Heart left ventricle (tissue), 16 donors: ENCODE measurements around the gene SHC3. TPM values are rescaled to one million over a fixed set of nuclear protein-coding genes. Genes with fewer than 3 reads are reported as not detected.

ENCODE experiments used
- ATAC-seq, 4 donors: fragments of 200-7000 bp; cut with Tn5 transposase; one replicate each; pipeline ENCODE4 v1.9.1; 2020 to 2022; ENCODE audit warnings: moderate library complexity in 4 of 4, mild to moderate bottlenecking in 3 of 4, moderate number of reproducible peaks in 1 of 4
- DNase-seq, 5 donors: peaks; one replicate each; pipeline ENCODE4 v3.0.0-alpha.2; 2020
- H3K27ac ChIP-seq, 12 donors: fragments of 200-600 bp; sonication (generic) in 4 of 12; one replicate each; pipeline versions ENCODE4 v1.5.0 to v1.8.0; 2016 to 2022; ENCODE audit warnings: mild to moderate bottlenecking in 2 of 12
- H3K27me3 ChIP-seq, 9 donors: fragments of 200-600 bp; sonication (generic) in 2 of 9; one replicate each; pipeline versions ENCODE4 v1.5.1 to v1.8.0; 2016 to 2022; ENCODE audit warnings: mild to moderate bottlenecking in 3 of 9
- H3K36me3 ChIP-seq, 9 donors: fragments of 200-600 bp; sonication (generic) in 2 of 9; one replicate each; pipeline versions ENCODE4 v1.5.0 to v1.8.0; 2018 to 2022; ENCODE audit warnings: mild to moderate bottlenecking in 2 of 9
- H3K4me1 ChIP-seq, 12 donors: fragments of 200-600 bp; sonication (generic) in 4 of 12; one replicate each; pipeline versions ENCODE4 v1.5.0 to v1.8.0; 2016 to 2022; ENCODE audit warnings: mild to moderate bottlenecking in 3 of 12
- H3K4me3 ChIP-seq, 12 donors: fragments of 200-600 bp; sonication (generic) in 4 of 12; one replicate each; pipeline versions ENCODE4 v1.5.0 to v1.8.0; 2017 to 2022; ENCODE audit warnings: mild to moderate bottlenecking in 9 of 12, moderate library complexity in 4 of 12
- H3K9me3 ChIP-seq, 12 donors: fragments of 200-600 bp; sonication (generic) in 4 of 12; one replicate each; pipeline versions ENCODE4 v1.5.0 to v1.8.0; 2016 to 2022; ENCODE audit warnings: mild to moderate bottlenecking in 1 of 12
- POLR2A ChIP-seq, 2 donors: fragments of 450-650 bp; IDR thresholded peaks; one replicate each; pipeline ENCODE4 v1.6.1; 2017; ENCODE audit warnings: antibody characterized with exemption in 2 of 2, mild to moderate bottlenecking in 2 of 2, moderate library complexity in 2 of 2
- WGBS, 4 donors: extraction: QIAGEN DNeasy Blood & Tissue Kit in 2 of 4; methylation state at CpG; one replicate each; pipeline versions ENCODE4 v1.1.5 to v1.1.7; 2013 to 2018; 5-methylcytosine and 5-hydroxymethylcytosine counted together
- intact Hi-C, 10 donors: fragments of 100-400 bp; cut with DNase I; formaldehyde crosslinking; loops; one replicate each; pipeline versions ENCODE4 v1.11.1 to v1.14.2; 2022
- polyA plus RNA-seq, 2 donors: library from polyadenylated mRNA; stranded (reverse); fragments of 200-250 nt; gene quantifications; one replicate each; pipeline ENCODE4 v1.2.3, GENCODE V29; 2013
- total RNA-seq, 9 donors: library from RNA; depleted of rRNA in 2 of 9; stranded (reverse); fragments of >200 nt in 2 of 9; fragmentation: NEBNext Ultra II Directional in 3 of 9; extraction: Animal tissue kit (Norgen Biotek cat#: 25700) in 3 of 9; gene quantifications; one replicate each; pipeline versions ENCODE4 v1.1.0 to v1.2.4, GENCODE V29; 2016 to 2023
- TF ChIP-seq, protein P1 (sequence below), 12 donors: fragments of 200-600 bp; sonication (generic) in 4 of 12; IDR thresholded peaks; one replicate each; pipeline versions ENCODE4 v1.5.0 to v1.8.0; 2018 to 2022; ENCODE audit warnings: antibody characterized with exemption in 12 of 12, mild to moderate bottlenecking in 5 of 12
- donor health status: ischemic (EF 13 %, LVEDD 7.1; RV severe dilation, severe dysfunction).
- donor health status: healthy with polysubstance abuse.
- donor health status: DM: no; HTN: yes; CAD: no.
- donor health status: DM: no; HTN: no; CAD: no.
- donor health status: ischemic (EF 25% LVEDD 6.9; RV normal size, moderate dysfunction).
- donor health status: ischemic (EF 25% LVEDD 5.7; RV mildly dilated, moderate dysfunction).
- donor health status: healthy.
- donor health status: DM: yes; HTN: yes; CAD: no.
- donor health status: ischemic (EF 35%, LVEDD 5.7; RV mildly dilated, moderate dysfunction).
- donor health status: nonischemic (EF 11% LVEDD 7.7; RV severe dilation, severe dysfunction).
- donor health status: DM: yes; HTN: yes; CAD: no.
- donor health status: PGD.
- donor health status: ischemic (EF 29% LVEDD 5.4; RV normal size, mild dysfunction).
- donor health status: nonischemic (EF 23%, LVEDD 6.1; RV moderate dilation, normal function).

Gene SHC3
- total and polyA plus RNA-seq, 11 donors = 0.20 to 4.3 (median 0.52) TPM

DNA sequence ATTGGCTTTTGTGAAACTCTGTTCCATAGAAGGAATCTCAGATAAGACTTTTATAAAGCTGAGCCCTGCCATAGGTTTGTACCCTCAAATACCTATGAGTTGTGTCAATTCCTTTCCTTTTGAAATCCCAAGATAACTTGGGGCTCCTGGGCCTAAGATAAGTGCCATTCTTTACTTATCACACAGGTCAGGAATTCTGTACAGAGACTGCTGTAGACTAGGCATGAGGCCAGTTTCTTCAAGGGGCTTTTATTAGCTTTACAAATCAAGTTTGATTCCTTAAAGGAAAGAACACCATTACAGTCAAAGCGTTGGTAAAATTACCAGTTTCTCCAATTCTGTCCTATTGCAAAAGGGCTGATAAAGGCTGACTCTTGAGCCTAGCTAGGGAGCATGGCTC lies 39.2 kb downstream of the SHC3 start:
- 85 to 100% (median 90%) methylated on average over 1 of the region's 1 CpG for WGBS, 4 donors
- no peak for ATAC-seq

DNA sequence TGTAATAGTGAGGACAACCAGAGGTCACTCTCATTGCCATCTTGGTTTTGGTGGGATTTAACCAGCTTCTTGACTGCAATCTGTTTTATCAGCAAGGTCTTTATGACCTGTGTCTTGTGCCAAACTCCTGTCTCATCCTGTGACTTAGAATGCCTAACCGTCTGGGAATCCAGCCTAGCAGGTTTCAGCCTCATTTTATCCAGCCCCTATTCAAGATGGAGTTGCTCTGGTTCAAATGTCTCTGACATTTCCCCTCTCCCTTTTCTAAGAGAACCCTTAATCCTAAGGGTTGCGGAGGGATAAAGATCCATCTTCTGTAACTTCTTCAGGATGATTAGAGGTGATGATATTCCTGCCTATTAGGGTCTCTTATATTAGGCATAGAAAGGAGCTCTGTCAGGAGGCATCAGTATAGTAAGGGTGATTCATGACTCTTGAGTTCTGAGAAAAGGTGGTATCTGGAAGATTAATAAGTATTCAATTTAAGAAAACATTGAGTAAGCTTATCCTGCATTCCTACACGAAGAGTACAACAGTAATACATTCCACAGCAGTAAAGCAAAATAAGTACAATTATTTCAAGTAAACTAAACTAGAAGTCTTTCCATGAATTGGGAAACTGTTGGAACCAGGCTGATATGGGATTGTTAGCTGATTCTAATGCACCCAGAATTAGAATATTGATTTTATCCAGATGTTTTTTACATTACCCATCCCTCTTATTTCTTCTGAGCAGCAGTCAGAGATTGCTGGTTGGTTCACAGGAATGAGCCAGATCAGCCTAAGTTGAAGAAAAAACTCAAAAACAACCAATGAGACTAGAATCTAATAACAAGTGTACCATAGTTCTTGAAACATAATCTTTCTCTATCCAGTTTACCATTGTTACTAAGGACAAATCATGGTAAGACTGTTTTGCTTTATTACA lies 39.9 kb downstream of the SHC3 start:
- no peak for ATAC-seq
- TF ChIP-seq POLR2A (IDR thresholded peaks at IDR 0.05) = no peak
- TF ChIP-seq, protein P1, sequence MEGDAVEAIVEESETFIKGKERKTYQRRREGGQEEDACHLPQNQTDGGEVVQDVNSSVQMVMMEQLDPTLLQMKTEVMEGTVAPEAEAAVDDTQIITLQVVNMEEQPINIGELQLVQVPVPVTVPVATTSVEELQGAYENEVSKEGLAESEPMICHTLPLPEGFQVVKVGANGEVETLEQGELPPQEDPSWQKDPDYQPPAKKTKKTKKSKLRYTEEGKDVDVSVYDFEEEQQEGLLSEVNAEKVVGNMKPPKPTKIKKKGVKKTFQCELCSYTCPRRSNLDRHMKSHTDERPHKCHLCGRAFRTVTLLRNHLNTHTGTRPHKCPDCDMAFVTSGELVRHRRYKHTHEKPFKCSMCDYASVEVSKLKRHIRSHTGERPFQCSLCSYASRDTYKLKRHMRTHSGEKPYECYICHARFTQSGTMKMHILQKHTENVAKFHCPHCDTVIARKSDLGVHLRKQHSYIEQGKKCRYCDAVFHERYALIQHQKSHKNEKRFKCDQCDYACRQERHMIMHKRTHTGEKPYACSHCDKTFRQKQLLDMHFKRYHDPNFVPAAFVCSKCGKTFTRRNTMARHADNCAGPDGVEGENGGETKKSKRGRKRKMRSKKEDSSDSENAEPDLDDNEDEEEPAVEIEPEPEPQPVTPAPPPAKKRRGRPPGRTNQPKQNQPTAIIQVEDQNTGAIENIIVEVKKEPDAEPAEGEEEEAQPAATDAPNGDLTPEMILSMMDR (IDR thresholded peaks at IDR 0.05) = no peak
- H3K4me1 ChIP-seq = peaks cover 0 to 7% (median 0%) of the 10 kb centered on the region in 12 donors
- H3K4me3 ChIP-seq = no peak overlapping the region
- 83 to 88% (median 86%) methylated on average over 3 of the region's 3 CpGs for WGBS, 4 donors
- H3K27ac ChIP-seq = peak overlapping the region in 1 of 12 donors; percentile 65
- no peak for DNase-seq
- H3K27me3 ChIP-seq = no peaks in the 10 kb centered on the region
- H3K36me3 ChIP-seq = no peaks in the 10 kb centered on the region
- intact Hi-C loops = no loop called here
- H3K9me3 ChIP-seq = peaks cover 0 to 12% (median 1%) of the 10 kb centered on the region in 12 donors

More for the DNA sequence above, 39.2 kb downstream of the SHC3 start:
- H3K4me1 ChIP-seq = peaks cover 0 to 7% (median 0%) of the 10 kb centered on the region in 12 donors
- no peak overlapping the region for H3K4me3 ChIP-seq
- H3K27me3 ChIP-seq = no peaks in the 10 kb centered on the region
- DNase-seq = no peak
- intact Hi-C loops = no loop called here
- TF ChIP-seq POLR2A (IDR thresholded peaks at IDR 0.05) = no peak
- peaks cover 0 to 7% (median under 1%) of the 10 kb centered on the region in 12 donors for H3K9me3 ChIP-seq
- no peaks in the 10 kb centered on the region for H3K36me3 ChIP-seq
- no peak overlapping the region for H3K27ac ChIP-seq

DNA sequence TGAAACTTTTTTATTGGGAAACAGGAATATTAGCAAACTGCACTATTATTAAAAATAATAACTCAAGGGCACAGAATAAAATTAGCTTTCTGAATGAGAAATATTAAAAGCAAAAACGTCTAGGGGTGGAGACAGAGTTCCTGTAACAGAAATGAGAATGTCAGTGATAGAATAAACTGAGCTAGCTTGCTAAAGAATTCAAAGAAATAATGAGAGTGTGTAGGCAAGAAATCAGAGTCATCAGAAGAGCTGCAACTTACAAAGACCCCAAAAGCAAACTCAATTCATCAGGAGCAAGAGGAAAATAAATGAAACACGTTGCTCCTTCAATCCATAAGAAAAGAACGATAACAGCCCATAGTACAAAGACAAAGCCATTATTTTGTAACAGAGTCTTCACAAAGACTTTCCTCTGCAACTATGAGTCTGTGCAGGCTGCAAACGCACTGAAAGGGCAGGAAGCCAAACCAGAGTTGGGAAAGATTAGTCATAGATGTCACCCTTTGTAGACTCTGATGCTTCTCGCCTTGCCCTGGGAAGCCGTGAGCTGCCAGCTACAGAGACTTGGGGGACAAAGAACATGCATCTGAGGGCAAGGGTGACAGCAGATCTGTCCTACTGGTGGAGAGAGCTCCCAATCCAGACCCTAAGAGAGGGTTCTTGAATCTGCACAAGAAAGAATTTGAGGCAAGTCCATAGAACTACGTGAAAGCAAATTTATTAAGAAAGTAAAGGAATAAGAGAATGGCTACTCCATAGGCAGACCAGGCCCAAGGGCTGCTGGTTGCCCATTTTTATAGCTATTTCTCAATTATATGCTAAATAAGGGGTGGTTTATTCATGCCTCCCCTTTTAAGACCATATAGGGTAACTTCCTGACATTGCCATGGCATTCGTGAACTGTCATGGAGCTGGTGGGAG lies 40.8 kb downstream of the SHC3 start:
- no peak overlapping the region for H3K4me3 ChIP-seq
- ATAC-seq (peak in 3 of 4 donors; percentile 50 to 85 (median 84)), DNase-seq (peak in 4 of 5 donors; percentile 25 to 61 (median 54))
- TF ChIP-seq, protein P1 (IDR thresholded peaks at IDR 0.05) = no peak
- no peak for TF ChIP-seq POLR2A (IDR thresholded peaks at IDR 0.05)
- no peaks in the 10 kb centered on the region for H3K36me3 ChIP-seq
- H3K27me3 ChIP-seq = no peaks in the 10 kb centered on the region
- H3K27ac ChIP-seq = peak overlapping the region in 1 of 12 donors; percentile 65
- H3K4me1 ChIP-seq = peaks cover 0 to 7% (median 0%) of the 10 kb centered on the region in 12 donors
- 56 to 60% (median 58%) methylated on average over 8 of the region's 8 CpGs for WGBS, 4 donors
- peaks cover 0 to 12% (median 1%) of the 10 kb centered on the region in 12 donors for H3K9me3 ChIP-seq
- intact Hi-C loops = no loop called here

DNA sequence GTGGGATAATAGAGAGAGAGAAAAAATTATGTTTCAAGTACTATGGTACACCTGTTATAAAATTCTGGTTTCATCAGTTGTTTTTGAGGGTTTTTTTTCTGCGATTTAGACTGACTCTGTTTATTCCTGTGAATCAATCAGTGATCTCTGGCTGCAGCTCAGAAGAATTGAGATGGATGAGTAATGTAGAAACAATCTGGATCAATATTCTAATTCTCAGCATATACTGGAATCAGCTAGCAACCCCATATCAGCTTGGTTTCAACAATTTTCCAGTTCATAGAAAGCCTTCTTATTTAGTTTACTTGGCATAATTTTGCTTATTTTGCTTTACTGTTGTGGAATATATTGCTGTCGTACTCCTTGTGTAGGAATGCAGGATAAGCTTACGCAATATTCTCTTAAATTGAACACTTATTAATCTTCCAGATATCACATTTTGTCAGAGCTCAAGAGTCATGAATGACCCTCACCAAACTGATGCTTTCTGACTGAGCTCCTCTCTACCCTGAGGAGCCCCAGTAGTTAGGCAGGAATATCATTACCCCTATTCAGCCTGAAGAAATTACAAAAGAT lies 42.9 kb downstream of the SHC3 start:
- TF ChIP-seq, protein P1 (IDR thresholded peaks at IDR 0.05) = no peak
- TF ChIP-seq POLR2A (IDR thresholded peaks at IDR 0.05) = no peak
- no peak overlapping the region for H3K27ac ChIP-seq
- no peaks in the 10 kb centered on the region for H3K27me3 ChIP-seq
- ATAC-seq = no peak
- 80 to 93% (median 91%) methylated on average over 3 of the region's 3 CpGs for WGBS, 4 donors
- H3K4me1 ChIP-seq = peaks cover 0 to under 1% (median 0%) of the 10 kb centered on the region in 12 donors
- H3K36me3 ChIP-seq = no peaks in the 10 kb centered on the region
- intact Hi-C loops = no loop called here
- DNase-seq = no peak
- H3K4me3 ChIP-seq = no peak overlapping the region
- H3K9me3 ChIP-seq = peaks cover 0 to 12% (median 1%) of the 10 kb centered on the region in 12 donors
